Ureter (tissue), 1 donor: Measurements from ENCODE around the gene ATF2. TPM values are rescaled to one million over a fixed set of nuclear protein-coding genes. Genes with fewer than 3 reads are reported as not detected.
"Not testable (repeated sequence)": the region's sequence is repeated elsewhere in the genome, so short reads cannot be mapped to it uniquely, and the experiment has no call there.

Experiments used
- DNase-seq: peaks from one replicate; pipeline ENCODE4 v3.0.0-alpha.2; 2020; ENCODE audit warnings: low spot score
- total RNA-seq: library from RNA; stranded (reverse); gene quantifications from one replicate; pipeline ENCODE4 v1.2.4, GENCODE V29; 2023
- donor health status: DM: yes; HTN: yes; CAD: no.

The ATF2 gene
- total RNA-seq, 1 donor from 2014 or later: 65.2 TPM

DNA sequence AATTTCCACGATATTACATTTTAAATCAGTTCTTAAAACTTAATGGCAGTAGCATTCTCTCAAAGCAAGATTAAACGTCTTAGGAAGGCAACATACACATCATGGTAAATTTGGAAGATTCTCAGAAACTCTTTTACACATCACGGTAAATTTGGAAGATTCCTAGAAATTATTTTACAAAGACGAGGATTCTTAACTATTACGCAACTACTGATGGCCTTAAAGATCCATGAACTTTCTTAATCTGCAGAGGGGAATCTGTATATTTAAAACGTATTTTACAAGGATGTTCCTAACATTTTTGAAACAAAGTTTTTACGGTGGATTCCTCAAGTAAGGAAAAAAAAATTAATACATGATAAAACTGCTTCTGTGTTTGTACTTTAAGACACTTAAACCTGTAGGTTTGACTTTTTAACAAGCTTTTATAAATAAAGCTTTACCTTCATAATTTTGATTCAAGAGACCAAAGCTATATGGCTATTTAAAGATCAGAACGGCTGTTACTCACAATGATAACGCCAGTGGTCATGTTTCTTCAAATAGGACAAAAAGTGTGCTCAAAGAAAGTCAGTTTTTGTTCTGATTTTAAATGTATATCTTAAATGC lies 1.7 kb downstream of the ATF2 start:
- DNase-seq: no peak

DNA sequence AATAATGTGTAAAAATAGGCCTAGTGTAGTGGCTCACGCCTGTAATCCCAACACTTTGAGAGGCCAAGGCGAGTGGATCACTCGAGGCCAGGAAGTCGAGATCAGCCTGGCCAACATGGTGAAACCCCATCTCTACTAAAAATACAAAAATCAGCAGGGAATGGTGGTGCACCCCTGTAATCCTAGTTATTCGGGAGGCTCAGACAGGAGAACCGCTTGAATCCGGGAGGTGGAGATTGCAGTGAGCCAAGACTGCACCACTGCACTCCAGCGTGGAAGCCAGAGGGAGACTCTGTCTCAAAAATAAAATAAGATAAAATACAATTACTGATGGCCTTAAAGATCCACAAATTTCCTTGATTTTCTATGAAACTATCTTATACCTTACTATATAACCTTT lies 3.8 kb downstream of the ATF2 start:
- no peak for DNase-seq

DNA sequence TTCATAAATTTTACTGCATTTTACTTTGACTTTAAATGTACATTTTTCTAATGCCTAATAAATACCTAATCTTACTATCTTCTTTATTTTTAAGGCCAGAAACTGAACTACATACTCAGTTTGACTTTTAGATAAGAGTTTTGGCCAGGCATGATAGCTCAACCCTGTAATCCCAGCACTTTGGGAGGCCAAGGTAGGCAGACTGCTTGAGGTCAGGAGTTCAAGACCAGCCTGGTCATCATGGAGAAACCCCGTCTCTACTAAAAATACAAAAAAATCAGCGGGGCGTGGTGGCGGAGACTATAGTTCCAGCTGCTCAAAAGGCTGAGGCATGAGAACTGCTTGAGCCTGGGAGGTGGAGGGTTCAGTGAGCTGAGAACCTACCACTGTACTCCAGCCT lies 9.1 kb downstream of the ATF2 start:
- no peak for DNase-seq

DNA sequence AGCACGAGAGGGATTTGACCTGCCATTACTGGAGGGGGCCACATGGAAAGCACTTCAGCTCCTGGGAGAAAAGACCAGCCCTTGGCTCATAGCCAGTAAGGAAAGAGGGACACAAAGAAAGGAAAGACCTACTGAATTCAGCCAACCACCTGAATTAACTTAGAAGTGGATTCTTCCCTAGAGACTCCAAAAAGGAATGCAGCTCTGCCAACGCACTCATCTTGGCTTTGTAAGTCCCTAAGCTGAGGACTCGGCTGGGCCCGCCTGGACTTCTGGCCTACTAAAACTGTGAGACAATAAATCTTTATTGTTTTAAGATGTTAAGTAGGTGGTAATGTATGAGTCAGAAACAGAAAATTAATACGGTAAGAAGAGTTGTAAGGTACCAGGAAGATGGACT lies 11.5 kb downstream of the ATF2 start:
- no peak for DNase-seq

- no peak for DNase-seq
These were observed 13.3 kb downstream of the ATF2 start for GRCh38 chr2:175154661-175155082.

DNA sequence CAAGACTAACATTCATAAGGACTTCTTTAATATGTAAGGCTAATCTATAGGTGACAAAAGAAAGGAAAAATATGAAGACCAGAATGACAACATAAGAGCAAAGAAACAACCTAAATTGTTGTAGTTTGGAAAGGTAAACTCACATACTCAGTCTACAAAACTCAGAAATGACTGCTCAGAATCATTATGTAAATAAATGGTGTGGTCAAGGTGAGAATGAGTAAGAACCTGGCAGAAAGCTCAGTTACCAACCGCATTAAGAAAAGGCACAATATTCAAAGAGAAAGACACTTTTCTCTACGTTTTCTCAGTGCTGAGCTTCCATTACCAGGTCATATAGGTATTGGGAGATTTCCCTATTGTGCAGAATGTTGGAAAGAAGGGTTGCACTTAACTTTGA lies 15.8 kb downstream of the ATF2 start:
- DNase-seq: no peak

GRCh38 chr2:175151791-175152190 lies 16.2 kb downstream of the ATF2 start:
- DNase-seq: no peak

DNA sequence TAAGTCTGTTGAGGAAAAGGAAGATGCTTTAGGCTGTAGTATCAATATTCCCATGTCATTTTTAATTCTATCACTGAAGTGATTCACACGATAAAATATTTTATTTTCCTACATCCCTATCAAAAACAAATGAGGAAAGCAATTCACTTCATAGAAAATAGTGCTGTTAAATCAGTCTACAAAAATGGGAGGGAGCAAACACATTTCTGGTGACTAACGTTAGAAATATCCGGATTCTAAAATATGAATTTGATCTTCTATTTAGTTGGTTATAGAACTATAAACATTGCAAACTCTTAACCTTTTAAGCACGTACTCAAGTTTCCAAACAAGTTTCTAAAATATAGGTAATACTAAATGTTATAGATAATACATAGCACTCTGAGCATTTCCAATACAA lies 20.8 kb downstream of the ATF2 start:
- no peak for DNase-seq

DNA sequence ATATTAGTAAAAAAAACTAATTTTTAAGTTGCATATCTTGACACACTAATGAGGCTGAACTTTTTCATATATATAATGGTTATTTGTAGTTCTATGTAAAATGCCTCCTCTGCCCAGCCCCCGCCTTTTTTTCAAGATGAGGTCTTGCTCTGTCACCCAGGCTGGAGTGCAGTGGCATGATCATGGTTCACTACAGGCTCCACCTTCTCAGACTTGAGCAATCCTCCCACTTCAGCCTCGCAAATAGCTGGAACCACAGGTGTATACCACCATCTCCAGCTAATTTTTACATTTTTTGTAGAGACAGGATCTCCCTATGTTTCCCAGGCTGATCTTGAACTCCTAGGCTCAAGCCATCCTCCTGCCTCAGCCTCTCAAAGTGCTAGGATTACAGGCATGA lies 24.3 kb downstream of the ATF2 start:
- no peak for DNase-seq

DNA sequence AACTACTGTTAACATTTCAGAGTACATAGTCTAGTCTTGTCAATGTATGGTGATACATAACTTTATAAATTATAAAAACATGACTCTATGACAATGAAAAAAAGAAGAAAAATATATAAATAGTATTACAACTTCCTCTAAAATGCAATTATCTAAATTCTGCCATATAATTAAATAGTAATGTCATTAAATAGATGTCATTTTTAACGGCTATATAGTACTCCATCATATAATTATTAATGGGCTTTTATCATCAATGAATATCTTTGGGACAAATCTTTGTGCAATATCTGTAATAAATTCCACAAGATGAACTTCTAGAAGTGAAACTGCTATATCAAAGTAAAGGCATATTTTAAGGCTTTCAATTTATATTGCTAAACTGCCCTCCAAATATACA lies 24.8 kb downstream of the ATF2 start:
- DNase-seq: no peak

DNA sequence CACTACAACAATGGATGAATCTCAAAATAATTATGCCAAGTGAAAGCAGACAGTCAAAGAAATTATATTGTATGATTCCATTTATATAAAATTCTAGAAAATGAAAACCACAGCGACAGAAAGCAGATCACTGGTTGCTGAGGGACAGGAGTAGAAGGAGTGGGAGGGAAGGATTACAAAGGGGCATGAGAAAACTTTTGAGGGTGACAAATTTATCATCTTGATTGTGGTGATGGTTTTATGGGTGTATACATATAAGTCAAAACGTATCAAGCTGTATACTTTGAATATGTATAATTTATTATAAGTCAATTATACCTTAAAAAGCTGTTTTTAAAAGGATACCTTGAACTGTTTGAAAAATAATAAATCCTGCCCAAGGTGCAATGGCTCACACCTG lies 27.7 kb downstream of the ATF2 start:
- DNase-seq: no peak

GRCh38 chr2:175137793-175138192 lies 30.2 kb downstream of the ATF2 start:
- DNase-seq: no peak

- no peak for DNase-seq
These were observed 31.4 kb downstream of the ATF2 start for GRCh38 chr2:175136334-175137215.

GRCh38 chr2:175135862-175136261 lies 32.1 kb downstream of the ATF2 start:
- DNase-seq: no peak

DNA sequence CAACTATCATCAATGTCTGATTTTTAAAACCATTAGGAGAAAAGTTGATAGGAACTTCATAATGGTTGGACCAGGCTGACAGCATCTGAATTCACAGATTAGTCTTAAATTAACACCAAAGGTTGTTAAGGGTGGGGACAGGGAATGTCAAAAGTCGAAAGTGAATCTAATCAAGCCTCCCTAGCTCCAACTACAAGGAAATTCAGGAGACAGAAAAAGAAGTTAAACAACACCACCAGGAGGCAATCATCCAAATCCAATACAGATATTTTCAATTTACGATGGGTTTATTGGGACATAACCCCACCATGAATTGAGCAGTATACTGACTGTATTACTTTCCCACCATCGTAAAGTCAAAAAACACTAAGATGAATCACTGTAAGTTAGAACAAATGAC lies 32.8 kb downstream of the ATF2 start:
- no peak for DNase-seq

DNA sequence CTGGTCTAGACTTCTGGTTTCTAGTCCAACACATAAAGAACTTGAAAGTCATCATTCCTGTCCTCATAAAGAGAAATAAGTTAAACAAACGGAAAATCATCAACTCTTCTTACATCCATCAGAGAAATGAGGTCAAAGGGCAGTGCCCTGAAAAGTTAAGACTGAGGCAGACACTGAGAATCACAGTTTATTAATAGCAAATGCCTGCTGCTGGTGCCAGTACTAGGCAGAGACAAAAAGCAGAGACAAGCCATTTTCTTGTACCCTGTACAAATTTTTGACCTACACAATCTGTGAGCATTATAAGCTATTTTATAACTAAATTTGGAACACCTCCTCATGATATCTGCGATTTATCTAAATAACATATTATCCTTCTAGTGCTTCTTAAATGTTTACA lies 36.8 kb downstream of the ATF2 start:
- DNase-seq: no peak

- no peak for DNase-seq
These were observed 41.3 kb downstream of the ATF2 start for GRCh38 chr2:175126661-175127060.

GRCh38 chr2:175123254-175123653 lies 44.7 kb downstream of the ATF2 start:
- no peak for DNase-seq

GRCh38 chr2:175111200-175111657 lies 56.8 kb downstream of the ATF2 start:
- no peak for DNase-seq

GRCh38 chr2:175108091-175108490 lies 59.9 kb downstream of the ATF2 start:
- not testable (repeated sequence) for DNase-seq

DNA sequence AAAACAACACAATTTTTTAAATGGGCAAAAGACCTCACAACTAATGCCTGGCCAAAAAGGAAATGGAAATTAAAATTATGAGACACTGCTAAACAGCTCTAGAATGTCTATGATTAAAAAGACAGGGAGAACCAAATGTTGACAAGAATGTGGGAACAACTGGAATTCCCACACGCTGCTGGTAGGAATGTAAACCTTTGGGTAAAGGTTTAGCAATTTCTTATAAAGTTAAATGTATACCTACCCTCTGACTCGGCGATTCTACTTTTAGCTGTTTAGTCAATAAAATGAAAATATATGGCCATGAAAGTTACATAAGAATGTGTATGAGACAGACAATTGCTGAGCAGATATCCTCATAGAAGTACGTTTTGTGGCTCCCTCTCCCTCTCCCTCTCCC lies 60.9 kb downstream of the ATF2 start:
- DNase-seq: no peak

GRCh38 chr2:175103191-175103590 lies 64.8 kb downstream of the ATF2 start:
- DNase-seq: no peak

- no peak for DNase-seq
These were observed 66.5 kb downstream of the ATF2 start for GRCh38 chr2:175101514-175101913.
